RKO (cell line): ENCODE measurements around the gene OR2W1.

Experiments
- DNase-seq: peaks from one replicate; pipeline ENCODE4 v3.0.0-alpha.2; 2016; ENCODE audit warnings: low spot score

The OR2W1 gene, protein sequence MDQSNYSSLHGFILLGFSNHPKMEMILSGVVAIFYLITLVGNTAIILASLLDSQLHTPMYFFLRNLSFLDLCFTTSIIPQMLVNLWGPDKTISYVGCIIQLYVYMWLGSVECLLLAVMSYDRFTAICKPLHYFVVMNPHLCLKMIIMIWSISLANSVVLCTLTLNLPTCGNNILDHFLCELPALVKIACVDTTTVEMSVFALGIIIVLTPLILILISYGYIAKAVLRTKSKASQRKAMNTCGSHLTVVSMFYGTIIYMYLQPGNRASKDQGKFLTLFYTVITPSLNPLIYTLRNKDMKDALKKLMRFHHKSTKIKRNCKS

DNA sequence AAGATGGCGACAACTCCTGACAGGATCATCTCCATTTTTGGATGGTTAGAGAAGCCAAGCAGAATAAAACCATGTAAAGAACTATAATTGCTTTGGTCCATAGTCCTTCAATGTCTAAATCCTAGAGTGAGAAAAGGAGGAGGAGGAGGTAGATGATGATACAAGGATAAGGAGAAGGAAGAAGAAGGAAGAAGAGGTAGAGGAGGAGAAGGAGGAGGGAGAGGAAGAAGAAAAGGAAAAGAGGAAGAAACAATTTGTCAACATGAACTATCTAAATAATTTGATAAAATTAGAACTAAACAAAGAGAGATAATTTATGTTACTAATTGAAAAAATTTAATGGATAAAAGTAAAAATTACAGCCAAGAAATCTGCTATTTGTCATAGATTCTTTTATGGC, at the start of gene OR2W1:
Gene OR2W1 (minus strand): TSS at position 101 of the 400 bp plus-strand sequence. CDS start 0 bp downstream, at position 101.
- no peak for DNase-seq

DNA sequence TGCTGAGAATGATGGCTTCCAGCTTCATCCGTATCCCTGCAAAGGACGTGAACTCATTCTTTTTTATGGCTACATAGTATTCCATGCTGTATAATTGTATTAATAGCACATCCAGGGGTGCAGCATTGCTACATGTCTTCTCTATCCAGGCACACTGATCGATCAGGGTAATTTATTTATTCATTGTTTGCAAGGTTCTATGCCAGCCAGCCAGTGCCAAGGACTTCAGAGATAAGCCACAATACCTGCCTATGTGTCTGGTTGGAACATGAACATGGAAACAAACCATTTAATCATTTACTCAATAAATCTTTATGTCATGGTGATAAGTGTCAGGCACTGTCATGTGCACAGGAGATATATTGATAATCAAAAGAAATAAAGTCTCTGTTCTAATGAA, 48.0 kb upstream of the OR2W1 start:
- no peak for DNase-seq

DNA sequence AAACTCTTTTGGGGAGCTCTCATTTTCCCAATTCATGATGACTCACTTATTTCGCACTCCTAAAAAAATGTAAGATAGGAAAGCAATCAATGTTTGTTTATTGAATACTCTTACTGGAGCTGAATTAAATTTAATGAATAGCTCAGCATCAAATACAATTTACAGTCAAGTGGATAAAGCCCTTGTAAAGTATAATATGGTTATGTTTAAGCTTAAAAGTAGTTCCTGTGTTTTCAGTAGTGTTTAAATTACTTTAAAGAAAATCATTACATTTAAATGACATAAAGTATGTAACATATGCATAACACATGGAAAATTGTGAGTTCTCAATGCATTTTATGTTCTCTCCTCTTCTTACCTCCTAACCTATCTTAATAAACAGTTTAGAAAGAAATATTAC, 42.2 kb upstream of the OR2W1 start, which contains the start of gene OR2B3:
Gene OR2B3 (minus strand): TSS at position 101 of the 400 bp plus-strand sequence. CDS start 65 bp downstream, at position 36.
- DNase-seq, result no peak

DNA sequence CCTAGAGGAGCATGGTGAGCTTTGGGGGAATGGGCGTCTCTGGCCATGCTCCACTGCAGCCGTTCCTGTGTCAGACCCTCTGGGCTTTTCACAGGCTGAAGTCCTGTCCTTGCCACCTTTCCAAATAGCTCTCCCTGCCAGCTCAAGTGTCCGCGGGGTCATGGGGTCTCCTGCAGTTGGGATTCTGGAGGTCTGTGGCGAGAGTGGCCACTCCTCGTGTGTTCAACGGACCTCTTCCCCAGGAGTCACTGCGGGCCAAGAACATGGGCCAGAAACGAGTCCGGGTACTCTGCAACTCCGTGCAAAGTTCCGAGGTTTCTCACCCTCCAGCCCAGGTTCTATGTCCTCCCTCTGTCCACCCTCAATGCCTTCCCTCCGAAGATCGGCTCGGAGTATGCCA, 37.5 kb upstream of the OR2W1 start:
- no peak for DNase-seq

DNA sequence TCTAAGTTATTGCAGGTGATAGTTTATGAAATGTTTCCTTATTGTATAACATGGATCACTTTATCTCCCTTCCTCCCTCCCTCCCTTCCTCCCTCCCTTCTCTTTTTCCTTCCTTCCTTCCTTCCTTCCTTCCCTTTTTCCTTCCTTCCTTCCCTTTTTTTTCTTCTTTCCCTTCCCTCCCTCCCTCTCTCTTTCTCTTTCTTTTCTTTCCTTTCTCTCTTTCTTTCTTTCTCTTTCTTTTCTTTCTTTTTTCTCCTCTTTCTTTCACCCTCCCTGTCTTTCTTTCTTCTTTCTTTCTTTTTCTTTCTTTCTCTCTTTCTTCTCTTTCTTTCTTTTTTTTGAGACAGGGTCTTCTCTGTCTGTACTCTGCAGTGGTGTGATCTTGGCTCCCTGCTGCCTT, 36.3 kb upstream of the OR2W1 start:
- no peak for DNase-seq

DNA sequence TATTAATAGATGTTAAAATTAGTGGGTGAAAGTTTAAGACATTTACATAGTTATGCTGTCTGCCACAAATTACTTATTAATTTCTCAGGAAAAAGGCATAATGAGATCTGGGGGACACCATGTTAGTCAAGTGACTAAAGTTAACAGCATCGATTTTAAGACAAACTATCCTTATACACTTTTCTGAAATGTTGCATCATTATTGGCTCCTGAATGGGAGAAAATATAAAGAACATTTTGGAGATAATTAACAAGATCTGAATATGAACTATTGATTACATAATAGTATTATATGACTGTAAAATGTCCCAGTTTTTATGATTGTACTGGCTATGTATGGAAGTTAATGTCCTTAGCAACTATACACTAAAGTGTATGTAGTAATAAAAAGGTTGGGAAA, 34.2 kb upstream of the OR2W1 start:
- no peak for DNase-seq

DNA sequence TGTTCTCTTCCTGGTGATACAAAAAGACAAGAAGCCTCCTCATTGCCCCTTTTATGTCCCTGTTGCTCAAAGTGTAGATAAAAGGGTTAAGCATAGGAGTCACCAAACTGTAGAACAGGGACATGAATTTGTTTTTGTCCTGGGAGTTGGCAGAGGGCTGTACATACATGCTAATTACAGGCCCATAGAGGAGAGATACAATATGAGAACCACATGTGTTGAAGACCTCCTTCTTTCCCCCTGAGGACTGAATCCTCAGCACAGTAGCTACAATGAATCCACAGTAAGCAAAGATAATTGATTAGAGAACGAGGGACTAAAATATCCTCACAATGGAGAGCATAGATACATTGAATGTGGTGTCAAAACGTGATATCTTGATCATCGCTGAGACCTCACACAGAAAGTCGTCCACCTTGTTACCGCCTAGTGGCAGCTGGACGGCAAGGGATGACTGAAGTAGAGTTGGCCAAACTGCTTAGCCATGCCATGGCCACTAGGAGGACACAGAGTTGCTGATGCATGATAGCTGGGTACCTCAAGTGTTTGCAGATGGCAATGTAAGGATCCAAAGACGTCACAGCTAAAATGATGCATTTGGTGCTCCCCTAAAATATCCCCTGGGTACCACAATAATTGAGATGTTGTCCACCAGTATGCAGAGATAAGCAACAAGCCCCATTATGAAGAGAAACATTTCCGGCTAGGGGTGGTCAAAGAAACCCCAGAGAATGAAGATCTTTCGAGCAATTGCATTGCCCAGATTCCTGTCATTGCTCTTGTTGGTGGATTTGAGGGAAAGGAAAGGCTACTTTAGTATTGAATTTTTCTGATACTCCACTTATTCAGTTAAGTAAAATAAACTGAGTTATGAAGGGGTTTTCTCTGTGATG, 27.1 kb upstream of the OR2W1 start:
- peak; percentile 70 for DNase-seq

DNA sequence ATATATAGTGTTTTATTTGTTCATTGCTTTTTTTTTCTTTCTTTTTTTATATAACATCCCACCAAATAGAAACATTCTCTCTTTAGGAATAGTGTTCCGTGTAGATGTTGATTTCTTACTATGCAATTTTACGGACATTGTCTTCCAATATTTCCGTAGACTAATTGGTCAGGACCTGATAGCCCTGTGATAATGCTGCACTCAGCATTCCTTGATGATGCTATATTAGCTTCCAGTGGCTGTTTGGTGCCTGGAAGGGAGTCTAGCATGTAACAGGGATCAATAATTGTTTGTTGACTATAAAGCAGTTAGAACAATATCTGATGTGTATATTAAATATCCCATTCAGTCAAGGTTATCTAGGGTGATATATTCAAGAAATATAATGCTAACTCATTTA, 6.7 kb upstream of the OR2W1 start:
- no peak for DNase-seq

DNA sequence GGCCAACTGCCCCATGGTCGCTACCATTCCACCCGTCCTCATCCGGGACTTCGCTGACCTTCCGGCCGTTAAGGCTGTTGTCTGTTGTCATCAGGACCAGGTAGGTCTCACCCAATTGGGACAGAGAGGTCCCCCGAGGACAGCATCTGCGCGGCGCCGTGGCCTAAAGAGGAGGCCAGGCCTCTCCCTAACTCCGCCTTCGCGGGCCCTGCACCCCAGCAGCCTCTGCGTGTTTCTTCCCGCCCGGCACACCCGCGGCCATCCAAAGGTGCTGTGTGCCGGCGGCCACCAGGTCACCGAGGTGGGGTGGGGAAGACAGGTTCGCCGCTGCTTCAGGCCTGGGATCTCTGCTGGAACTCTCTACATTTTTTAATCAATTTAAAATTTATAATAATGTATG, 9.0 kb downstream of the OR2W1 start:
- no peak for DNase-seq

DNA sequence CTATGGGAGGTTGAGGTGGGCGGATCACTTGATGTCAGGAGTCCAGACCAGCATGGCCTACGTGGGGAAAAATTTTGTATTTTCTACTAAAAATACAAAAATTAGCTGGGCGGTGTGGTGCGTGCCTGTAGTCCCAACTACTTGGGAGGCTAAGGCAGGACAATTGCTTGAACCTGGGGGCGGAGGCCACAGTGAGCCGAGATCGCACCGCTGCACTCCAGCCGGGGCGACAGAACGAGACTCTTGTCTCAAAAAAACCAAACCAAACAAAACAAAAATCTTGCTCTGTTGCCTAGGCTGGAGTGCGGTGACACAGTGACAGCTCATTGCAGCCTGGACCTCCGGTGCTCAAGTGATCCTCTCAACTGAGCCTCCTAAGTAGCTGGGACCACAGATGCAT, 16.2 kb downstream of the OR2W1 start:
- no peak for DNase-seq

DNA sequence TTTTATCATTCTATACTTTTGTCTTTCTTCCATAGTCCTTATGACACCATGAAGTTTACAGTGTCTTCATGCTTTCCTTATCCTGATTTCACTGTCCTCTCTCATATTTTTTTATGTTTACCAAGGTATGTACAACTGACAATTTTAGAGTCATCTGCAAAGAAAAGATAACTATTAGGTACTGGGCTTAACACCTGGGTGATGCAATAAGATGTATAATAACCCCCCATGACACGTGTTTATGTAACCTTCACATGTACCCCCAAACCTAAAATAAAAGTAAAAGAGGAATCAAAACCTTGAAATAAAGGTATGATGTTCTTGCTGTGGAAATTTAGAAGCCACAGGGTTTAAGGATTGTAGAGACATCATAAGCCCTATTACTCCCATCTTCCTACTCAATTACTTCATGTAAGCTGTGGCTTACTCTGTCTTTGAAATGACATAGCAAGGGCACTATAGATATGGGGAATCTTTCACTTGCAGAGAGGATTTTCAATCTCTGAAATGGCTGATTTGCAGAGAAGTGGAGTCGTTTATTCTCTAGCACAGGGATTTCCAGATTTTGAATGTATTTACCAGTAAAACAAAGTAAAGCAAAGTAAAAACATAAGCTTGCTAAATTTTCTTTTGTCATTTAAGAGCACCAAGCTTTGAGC, 18.9 kb downstream of the OR2W1 start:
- no peak for DNase-seq

DNA sequence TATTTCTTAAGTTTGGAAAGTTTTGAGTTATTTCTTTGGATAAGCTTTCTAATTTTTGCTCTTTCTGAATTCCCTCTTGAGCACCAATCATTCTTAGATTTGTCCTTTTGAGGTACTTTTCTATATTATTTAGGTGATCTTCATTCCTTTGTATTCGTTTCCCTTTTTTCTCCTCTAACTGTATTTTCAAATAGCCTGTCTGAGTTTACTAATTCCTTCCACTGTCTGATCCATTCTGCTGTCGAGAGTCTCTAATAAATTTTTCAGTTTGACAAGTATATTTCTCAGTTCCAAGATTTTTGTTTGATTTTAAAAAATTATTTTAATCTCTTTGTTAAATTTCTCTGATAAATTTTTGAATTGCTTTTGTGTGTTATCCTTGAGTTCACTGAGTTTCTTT, 23.5 kb downstream of the OR2W1 start:
- DNase-seq, result no peak

DNA sequence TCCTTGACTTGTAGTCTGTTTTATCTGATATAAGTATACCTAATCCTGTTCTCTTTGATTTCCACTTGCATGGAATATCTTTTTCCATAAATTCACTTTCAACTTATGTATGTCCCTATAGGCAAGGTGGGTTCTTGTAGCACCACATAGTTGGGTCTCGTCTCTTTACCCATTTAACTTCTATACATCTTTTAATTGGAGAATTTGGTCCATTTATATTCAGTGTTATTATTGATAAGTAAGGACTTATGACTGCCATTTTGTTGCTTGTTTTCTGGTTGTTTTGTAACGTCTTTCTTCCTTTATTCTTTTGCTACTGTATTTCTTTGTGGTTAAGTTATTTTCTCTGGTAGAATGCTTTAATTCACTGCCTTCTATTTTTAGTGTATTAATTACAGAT, 25.3 kb downstream of the OR2W1 start:
- no peak for DNase-seq

DNA sequence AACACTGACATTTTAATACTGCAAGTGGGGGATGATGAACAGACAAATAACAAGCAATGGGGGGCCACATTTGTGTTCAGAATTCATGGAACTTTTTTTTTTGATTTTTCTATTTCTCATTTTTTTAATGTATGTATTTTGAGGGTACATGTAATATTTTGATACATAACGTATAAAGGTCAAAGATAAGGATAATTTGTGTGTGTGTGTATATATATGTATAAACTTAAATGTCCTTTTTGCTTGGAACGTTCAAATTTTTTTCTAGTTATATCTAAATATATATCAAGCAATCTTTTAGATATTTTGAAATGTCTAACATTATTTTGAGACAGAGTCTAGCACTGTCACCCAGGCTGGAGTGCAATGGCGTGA, 27.6 kb downstream of the OR2W1 start:
- DNase-seq, result no peak

DNA sequence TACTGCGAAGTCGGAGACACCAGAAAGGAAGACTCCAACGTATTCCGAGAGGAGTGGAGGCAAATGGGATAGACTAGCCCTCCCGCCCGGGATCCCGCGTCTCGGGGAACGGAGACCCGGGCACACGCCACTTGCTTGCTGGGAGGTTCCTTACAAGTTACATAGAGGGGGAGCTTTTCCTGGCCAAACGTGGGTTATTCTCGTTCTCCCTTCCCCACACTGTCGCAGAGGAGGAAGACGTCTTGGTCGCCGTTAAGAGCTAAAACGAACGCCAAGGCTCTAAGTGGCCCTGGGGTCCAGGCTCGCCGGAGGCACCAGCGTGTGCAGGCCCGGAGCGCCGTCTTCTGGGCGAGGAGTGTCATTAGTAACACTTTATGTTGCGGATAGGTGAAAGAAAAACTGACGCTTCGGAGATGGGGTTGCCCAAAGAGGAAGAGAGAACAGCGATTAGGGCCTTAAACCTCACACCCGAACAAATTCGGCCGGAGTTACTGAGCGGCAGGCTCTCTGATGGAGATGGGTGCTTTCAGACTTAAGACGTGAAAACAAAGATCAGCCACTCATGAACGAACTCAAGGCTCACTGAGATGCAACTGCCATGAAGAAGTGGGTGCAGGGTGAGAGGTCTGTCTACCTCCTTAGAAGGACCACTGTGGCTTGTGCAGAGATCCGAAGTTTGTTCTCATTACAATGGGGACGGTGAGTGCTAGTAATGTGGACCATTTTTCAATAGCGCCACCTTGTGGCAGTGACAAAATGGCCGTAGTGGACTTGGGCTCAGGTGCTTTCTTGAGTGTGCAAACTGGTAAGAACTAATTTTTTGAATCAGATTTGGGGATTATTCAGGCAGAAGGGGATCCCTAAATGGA, 28.2 kb downstream of the OR2W1 start:
- peak; percentile 88 for DNase-seq

DNA sequence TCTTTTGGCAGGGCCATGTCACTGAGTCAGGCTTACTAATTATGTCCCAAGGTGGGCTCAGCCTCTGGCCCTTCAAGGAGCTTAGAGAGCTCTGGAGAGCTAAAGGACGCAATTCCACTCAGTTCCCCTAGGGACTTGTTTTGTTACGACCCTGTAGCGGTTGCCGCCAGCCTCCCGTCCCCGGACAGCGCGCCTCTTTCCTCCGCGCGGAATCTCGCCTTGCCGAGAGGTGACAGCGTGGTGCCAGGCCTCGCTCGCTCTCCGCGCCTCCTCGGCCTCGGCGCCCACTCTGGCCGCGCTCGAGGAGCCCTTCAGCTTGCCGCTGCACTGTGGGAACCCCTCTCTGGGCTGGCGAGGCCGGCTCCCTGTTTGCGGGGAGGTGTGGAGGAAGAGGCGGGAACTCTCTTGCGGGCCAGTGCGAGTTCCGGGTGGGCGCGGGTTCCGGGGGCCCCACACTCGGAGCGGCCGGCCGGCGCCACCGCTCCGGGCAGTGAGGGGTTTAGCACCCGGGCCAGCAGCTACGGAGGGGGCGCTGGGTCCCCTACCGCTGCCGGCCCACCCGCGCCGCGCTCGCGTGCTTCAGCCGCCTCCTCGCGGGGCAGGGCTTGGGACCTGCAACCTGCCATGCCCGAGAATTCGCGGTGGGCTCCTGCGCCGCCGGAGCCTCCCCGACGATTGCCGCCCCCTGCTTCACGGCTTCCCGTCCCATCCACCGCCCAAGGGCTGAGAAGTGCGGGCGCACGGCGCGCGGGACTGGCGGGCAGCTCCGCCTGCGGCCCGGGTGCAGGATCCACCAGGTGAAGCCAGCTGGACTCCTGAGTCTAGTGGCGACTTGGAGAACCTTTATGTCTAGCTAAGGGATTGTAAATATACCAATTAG, 30.0 kb downstream of the OR2W1 start:
- peak; percentile 1 for DNase-seq

DNA sequence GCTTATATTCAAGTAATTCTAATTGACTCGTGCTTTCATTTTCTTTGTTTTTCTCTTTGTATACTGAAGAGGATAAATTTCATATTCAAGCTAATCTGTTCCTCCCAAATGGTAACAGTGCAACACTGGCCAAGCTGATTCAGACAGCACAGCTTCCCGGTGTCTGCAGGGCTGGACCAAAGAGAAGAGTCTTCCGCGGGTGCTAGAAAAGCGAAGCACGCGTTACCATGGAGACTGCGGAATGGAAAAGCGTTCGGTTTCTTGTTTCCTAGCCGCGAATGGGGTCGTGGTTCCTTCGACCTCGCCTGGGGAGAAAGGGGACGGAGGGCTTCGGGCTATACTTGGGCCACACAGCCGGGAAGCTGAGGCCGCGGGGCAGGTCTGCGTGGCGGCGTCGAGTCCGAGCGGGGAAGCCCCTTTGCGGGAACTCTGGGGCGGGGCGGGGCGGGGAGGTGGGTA, 33.7 kb downstream of the OR2W1 start:
- DNase-seq, result no peak

DNA sequence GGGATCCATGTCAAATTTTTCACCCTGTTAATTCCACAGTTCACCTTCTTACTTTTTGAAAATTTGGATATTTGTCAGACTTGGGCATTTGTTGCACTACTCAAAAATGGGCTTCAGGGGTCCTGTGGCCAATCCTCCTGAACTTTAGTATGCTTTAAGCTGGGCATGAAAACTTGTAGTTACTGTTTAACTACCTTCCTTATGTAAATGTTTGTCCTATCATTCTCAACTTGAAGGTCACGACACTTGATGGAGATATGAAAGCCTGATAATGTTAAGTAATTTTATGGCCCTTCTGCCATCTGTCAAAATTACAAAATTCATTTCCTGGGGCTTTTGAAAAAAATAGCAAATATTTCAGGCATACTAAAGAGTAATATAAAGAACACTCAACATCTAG, 35.6 kb downstream of the OR2W1 start:
- no peak for DNase-seq

DNA sequence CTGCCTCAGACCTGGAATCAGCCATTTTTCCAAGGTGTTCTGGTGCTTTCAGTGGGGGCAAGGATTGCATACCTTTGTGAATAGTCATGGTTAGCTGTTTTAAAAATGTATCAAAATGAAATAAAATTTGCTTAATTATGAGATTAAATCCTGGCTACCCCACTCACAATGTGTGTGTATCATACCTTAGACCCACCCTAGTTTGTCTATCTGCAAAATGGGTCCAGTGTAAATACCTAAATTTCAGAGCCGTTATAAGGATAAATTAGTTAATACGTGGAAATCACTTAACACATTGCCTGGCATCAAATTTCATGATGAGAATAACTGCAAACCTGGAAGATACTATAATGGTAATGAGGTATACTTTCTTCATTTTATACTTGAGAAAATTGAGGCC, 36.9 kb downstream of the OR2W1 start:
- DNase-seq, result no peak

DNA sequence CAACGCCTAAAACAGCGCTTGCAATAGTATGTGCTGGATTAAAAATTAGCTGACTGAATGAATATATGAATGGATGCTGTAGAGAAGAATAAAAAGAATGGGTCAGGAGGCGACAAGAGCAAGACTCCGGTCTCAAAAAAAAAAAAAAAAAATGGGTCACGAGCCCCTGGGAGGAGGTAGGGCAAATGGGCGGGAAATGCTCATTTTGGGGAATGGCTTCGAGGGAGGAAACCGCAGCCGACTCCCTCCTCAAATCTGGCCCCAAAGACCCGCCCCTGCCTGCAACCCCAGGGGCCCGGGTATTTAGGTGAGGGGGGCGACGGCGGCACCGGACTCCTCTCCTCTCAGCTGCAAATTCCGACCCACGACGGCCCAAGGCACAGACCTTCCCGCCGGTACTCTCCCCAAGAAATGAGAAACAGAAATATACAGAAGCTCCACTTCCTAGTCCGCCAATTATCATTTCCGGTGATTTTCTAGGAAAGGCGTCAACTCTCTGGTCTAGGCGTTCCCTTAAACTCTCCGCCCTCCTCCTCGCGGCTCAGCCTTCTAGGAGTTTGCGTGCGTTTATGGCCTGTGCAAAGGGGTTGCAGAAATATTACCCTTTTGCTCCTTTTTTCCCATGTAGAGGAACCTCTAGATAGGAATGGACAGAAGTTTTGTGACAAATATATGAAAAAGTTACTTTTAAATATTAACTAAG, 39.6 kb downstream of the OR2W1 start, which contains the start of gene ZNF311:
Gene ZNF311 (minus strand): TSS at position 133 of the 703 bp plus-strand sequence. CDS start 1,361 bp downstream, outside the sequence.
- DNase-seq, result no peak
